ENCODE measurements around the gene GJD4. TPM values are rescaled to one million over a fixed set of nuclear protein-coding genes. Genes with fewer than 3 reads are reported as not detected.

The GJD4 gene
- total RNA-seq: not detected

GRCh38 chr10:35605191-35605590, at the start of gene GJD4:
Gene GJD4 (plus strand): TSS chr10:35605341. CDS start chr10:35605568, 227 bp downstream.
- Mint-ChIP-seq H3K27me3 (peaks cover 28 to 49% of the 10 kb centered on the region in 2 donors), H3K4me3 (no peak within 1 kb of the TSS), H3K9me3 (no peaks in the 10 kb centered on the region), H3K4me1 (ENCODE audit: low read depth in 2 of 2) (peaks cover 6 to 8% of the 10 kb centered on the region in 2 donors), H3K36me3 (no peaks in the 10 kb centered on the region), H3K27ac (no peak within 1 kb of the TSS)
- ATAC-seq (no peak), DNase-seq (ENCODE audit: low spot score) (no peak)

DNA sequence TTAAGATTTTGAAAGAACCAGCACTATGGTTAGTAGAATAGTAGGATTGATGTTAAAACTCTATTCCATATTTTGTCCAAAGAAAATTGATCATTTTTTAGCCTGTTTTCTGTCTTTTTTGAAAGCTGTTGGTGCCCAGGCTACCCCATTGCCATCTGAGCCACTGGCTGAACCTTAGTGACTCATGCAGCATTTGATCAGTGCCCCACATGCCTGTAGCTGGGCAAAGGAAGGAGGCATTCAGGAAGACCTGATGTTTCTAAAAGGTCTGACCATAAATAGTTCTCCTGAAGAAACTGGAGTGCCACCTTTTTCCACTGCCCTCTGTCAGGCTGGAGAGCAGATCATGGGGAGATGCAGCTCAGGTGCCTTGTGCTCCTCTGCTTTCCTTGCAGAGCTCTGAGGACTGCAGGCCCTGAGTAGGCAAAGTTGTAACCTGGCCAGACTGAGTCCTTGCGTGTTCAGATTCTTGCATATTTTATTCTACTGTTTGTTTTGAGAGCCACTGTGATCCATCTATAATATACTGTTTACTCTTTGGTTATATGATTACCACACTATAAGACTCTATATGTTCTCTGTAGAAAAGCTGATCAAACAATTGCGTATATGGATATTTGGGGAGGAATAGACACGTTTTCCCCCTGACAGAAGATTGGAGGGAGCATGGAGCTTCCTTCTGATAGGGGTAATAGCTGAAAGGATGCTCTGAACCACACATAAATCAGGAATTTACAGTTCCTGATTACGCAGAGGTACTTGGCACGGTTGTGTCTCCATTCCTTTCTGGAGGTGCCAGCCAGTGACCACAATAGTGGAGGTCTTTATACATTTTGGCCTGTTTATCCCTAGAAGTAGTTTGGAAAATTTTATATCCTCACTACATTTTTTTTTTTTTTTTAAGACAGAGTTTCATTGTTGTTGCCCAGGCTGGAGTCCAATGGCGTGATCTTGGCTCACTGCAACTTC, 48.9 kb upstream of the GJD4 start:
- Mint-ChIP-seq H3K4me1 (ENCODE audit: low read depth in 2 of 2) (peaks cover 6% of the 10 kb centered on the region in 2 donors), H3K36me3 (no peaks in the 10 kb centered on the region), H3K9me3 (no peaks in the 10 kb centered on the region), H3K27me3 (no peaks in the 10 kb centered on the region), H3K4me3 (no peak overlapping the region), H3K27ac (no peak overlapping the region)
- DNase-seq (ENCODE audit: low spot score) (no peak), ATAC-seq (no peak)

DNA sequence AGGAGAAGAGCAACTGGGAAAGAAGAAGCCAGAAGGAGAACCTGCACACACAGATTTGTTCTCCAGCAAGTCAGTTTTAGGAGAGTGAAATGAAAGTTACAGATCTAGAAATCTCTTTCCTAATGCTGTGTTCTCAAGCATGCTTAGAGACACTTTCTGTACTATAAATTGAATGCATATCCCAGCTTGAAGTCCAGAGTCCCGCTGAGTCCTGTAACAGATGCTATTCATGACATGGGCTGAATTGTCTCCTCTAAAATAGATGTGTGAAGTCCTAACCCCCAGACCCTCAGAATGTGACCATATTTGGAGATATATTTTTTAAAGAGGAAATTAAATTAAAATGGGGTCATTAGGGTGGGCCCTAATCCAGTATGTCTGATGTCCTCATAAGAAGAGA, 46.9 kb upstream of the GJD4 start:
- Mint-ChIP-seq H3K27me3 (no peaks in the 10 kb centered on the region), H3K27ac (peak overlapping the region in 1 of 2 donors; percentile 22), H3K36me3 (no peaks in the 10 kb centered on the region), H3K9me3 (no peaks in the 10 kb centered on the region), H3K4me3 (no peak overlapping the region), H3K4me1 (ENCODE audit: low read depth in 2 of 2) (peaks cover 2 to 7% of the 10 kb centered on the region in 2 donors)
- no peak for DNase-seq (ENCODE audit: low spot score)
- no peak for ATAC-seq

GRCh38 chr10:35559416-35559815, 45.7 kb upstream of the GJD4 start:
- ATAC-seq (no peak), DNase-seq (ENCODE audit: low spot score) (no peak)
- Mint-ChIP-seq H3K27ac (no peak overlapping the region), H3K27me3 (no peaks in the 10 kb centered on the region), H3K4me1 (ENCODE audit: low read depth in 2 of 2) (peaks cover 4 to 9% of the 10 kb centered on the region in 2 donors), H3K9me3 (no peaks in the 10 kb centered on the region), H3K4me3 (no peak overlapping the region), H3K36me3 (no peaks in the 10 kb centered on the region)

DNA sequence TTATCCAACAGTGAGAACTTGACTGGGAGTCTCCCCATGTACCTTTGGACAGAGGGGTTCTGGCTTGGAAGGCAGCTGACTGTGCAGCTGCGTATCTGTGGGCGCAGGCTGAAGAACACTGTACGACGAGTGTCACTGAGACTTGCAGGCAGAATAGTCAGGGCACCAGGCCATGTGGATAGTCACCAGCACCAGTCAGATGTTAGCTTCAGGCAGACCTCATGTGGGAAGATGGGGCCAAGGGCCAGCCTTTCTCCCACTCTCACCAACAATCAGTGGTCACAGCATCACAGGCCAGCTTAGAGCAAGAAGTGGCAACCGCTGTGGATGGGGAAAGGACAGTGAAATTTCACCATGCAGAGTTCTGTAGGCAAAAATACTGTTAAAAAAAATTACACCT, 43.4 kb upstream of the GJD4 start:
- no peak overlapping the region for H3K27ac Mint-ChIP-seq
- no peaks in the 10 kb centered on the region for H3K9me3 Mint-ChIP-seq

GRCh38 chr10:35562427-35562826, 42.7 kb upstream of the GJD4 start:
- no peaks in the 10 kb centered on the region for H3K36me3 Mint-ChIP-seq
- H3K9me3 Mint-ChIP-seq: no peaks in the 10 kb centered on the region
- DNase-seq (ENCODE audit: low spot score) (no peak), ATAC-seq (no peak)
- H3K4me3 Mint-ChIP-seq: no peak overlapping the region
- no peak overlapping the region for H3K27ac Mint-ChIP-seq
- H3K4me1 Mint-ChIP-seq (ENCODE audit: low read depth in 2 of 2): peaks cover 4 to 9% of the 10 kb centered on the region in 2 donors
- no peaks in the 10 kb centered on the region for H3K27me3 Mint-ChIP-seq

More for the DNA sequence above, 43.4 kb upstream of the GJD4 start:
- Mint-ChIP-seq H3K27me3 (no peaks in the 10 kb centered on the region), H3K36me3 (no peaks in the 10 kb centered on the region), H3K4me1 (ENCODE audit: low read depth in 2 of 2) (peaks cover 4 to 9% of the 10 kb centered on the region in 2 donors), H3K4me3 (no peak overlapping the region)
- ATAC-seq: no peak
- DNase-seq (ENCODE audit: low spot score): no peak

- Mint-ChIP-seq H3K9me3 (no peaks in the 10 kb centered on the region), H3K4me3 (no peak overlapping the region), H3K27me3 (no peaks in the 10 kb centered on the region), H3K36me3 (no peaks in the 10 kb centered on the region), H3K27ac (no peak overlapping the region), H3K4me1 (ENCODE audit: low read depth in 2 of 2) (peaks cover 4 to 9% of the 10 kb centered on the region in 2 donors)
- DNase-seq (ENCODE audit: low spot score) (no peak), ATAC-seq (no peak)
Measured at GRCh38 chr10:35563261-35563891, 41.8 kb upstream of the GJD4 start.

DNA sequence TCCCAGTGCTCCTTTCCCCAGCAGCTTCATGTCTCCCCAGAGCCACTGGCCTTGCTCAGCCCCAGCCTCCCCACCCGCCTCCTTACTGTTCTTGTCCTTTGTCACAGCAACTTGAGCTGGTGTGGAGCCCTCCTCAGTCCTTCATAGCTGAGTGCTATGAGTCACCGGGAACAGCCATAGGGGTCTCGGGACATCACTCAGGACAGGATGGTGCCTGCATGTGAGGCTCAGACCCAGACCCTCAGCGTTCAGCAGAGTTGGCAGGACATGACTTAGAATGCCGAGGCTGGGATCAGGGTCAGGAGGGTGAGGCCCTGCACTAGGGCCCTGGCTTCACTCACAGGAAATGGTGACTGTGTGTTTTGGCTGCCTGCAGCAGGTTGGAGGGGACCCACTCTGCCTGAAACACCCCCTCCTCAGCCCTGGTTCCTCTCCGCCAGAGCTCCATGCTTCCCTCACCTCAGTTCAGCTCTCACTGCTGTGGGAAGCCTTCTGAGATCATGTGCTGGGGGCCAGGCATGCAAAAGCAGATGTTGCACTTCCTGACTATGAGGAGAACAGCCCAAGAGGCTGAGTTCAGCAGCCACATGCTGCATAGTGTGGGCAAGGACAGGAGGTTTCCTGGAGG, 40.7 kb upstream of the GJD4 start:
- Mint-ChIP-seq H3K9me3 (no peaks in the 10 kb centered on the region), H3K4me1 (ENCODE audit: low read depth in 2 of 2) (peaks cover 4 to 6% of the 10 kb centered on the region in 2 donors), H3K27ac (peak overlapping the region in 1 of 2 donors; percentile 31), H3K27me3 (no peaks in the 10 kb centered on the region), H3K4me3 (no peak overlapping the region), H3K36me3 (no peaks in the 10 kb centered on the region)
- peak in 1 of 2 donors; percentile 8 for ATAC-seq
- DNase-seq (ENCODE audit: low spot score): no peak

DNA sequence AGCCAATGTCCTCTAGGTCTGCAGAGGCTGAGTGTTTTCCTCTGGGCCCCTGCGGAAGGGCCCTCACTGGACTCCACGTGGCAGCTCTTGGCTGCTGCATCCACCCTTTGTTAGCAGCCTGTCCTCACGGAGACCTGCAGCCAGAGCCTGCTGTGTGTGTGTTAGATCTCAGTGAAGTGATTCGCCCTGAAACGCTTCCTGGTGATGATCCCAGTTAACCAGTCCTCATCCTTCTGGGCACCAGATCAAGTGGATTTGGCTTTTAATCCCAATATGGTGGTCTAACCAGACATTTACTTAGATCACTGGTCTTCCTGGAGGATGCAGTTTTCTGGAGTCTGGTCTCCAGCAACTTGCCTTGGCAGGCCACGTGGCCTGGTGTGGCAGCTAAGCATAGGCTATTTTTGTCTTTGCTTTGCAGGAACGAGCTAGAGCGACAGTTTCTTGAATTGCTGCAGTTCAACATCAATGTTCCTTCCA, 39.5 kb upstream of the GJD4 start:
- Mint-ChIP-seq H3K36me3 (peaks cover 5% of the 10 kb centered on the region), H3K4me3 (no peak overlapping the region), H3K27me3 (no peaks in the 10 kb centered on the region), H3K4me1 (ENCODE audit: low read depth in 2 of 2) (peaks cover 4 to 9% of the 10 kb centered on the region in 2 donors), H3K9me3 (no peaks in the 10 kb centered on the region), H3K27ac (peak overlapping the region in 1 of 2 donors; percentile 31)
- DNase-seq (ENCODE audit: low spot score) (no peak), ATAC-seq (no peak)

- Mint-ChIP-seq H3K9me3 (no peaks in the 10 kb centered on the region), H3K36me3 (peaks cover 5% of the 10 kb centered on the region)
- no peak for ATAC-seq
Measured at GRCh38 chr10:35567951-35568350, 37.2 kb upstream of the GJD4 start.

DNA sequence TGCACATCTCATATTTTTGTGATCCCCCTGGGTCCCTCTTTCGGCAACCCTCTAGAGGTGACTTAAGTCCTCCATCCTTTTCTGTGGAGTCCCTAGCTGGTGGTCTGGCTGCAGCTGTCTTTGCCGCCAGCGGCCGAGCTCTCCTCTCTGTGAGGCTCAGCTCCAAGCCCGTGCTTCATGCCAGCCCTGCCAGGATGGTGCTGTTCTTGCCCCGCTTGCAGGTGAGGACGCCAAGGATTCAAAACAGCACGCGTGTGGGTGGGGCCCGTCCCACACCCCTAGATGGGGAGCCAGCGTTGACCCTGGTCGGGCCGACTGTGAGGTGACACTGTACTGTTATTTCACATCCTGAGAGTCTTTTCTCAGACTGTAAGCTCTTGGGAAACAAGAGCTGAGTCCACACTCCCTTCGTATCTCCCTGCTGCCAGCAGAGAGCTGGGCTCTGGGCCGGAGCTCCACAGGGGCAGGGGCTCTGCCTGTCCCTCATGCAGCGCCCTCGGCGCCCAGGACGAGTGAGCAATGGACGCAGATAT, 36.6 kb upstream of the GJD4 start:
- Mint-ChIP-seq H3K9me3 (no peaks in the 10 kb centered on the region), H3K36me3 (peaks cover 5% of the 10 kb centered on the region), H3K4me3 (no peak overlapping the region), H3K27me3 (no peaks in the 10 kb centered on the region), H3K4me1 (ENCODE audit: low read depth in 2 of 2) (peaks cover 0 to 3% of the 10 kb centered on the region in 2 donors), H3K27ac (no peak overlapping the region)
- ATAC-seq (peak in 1 of 2 donors; percentile 44), DNase-seq (ENCODE audit: low spot score) (no peak)

More at GRCh38 chr10:35567951-35568350, 37.2 kb upstream of the GJD4 start:
- Mint-ChIP-seq H3K4me3 (no peak overlapping the region), H3K27ac (no peak overlapping the region), H3K27me3 (no peaks in the 10 kb centered on the region), H3K4me1 (ENCODE audit: low read depth in 2 of 2) (peaks cover 4 to 6% of the 10 kb centered on the region in 2 donors)
- no peak for DNase-seq (ENCODE audit: low spot score)

DNA sequence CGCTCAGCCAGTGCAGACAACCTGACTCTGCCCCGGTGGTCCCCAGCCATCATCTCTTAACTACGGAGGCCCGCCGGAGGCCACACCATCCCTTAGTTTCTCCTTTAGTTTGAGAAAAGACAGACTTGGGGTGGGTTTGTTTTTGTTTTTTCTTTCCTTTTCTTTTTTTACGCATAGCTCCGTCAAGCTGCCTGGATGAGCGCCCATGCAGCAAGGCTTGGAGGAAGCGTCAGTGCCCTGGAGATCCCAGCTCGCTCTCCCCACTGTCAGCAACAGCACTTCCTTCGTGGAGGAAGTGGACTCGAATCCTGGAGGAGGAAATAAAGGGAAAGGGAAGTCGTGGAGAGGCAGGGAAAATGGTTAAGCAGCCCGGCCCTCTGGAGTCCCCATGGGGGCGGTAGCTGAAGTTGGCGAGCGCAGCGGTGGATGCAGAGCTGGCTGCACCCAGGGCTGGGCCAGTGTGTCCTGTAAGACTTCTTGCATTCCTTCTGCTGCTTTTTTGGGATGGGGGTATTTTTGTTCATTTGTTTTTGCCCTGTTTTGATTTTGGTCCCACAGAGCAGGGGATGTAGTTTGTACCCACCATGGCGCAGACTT, 35.9 kb upstream of the GJD4 start:
- DNase-seq (ENCODE audit: low spot score): no peak
- Mint-ChIP-seq H3K9me3 (no peaks in the 10 kb centered on the region), H3K36me3 (peaks cover 5% of the 10 kb centered on the region), H3K4me1 (ENCODE audit: low read depth in 2 of 2) (peaks cover 0 to 3% of the 10 kb centered on the region in 2 donors), H3K27me3 (no peaks in the 10 kb centered on the region), H3K27ac (no peak overlapping the region), H3K4me3 (no peak overlapping the region)
- no peak for ATAC-seq

DNA sequence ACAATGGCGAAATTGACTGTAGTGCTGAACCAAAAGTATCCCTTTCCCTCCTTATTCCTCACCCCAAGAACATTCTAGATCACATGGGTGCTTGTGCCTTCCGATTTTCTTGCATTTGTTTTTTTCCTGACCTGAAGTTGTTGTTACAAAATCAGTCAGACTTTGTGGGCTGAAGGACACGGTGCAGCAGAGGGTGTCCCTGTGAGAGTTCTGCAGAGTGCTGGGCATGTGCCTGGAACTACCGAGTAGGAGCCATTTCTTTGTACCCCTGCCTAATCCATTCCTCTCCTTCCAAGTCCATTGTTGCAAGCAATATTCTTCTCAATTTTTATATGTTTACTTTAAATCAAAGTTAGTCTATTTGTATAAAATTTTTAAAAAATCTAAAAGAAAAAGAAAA, 35.3 kb upstream of the GJD4 start:
- DNase-seq (ENCODE audit: low spot score) (no peak), ATAC-seq (no peak)

More for the DNA sequence above, 35.3 kb upstream of the GJD4 start:
- Mint-ChIP-seq H3K4me3 (no peak overlapping the region), H3K9me3 (no peaks in the 10 kb centered on the region), H3K27me3 (no peaks in the 10 kb centered on the region), H3K36me3 (peaks cover 5% of the 10 kb centered on the region), H3K4me1 (ENCODE audit: low read depth in 2 of 2) (peaks cover 0 to 3% of the 10 kb centered on the region in 2 donors), H3K27ac (no peak overlapping the region)
